GM19455 (cell line): ENCODE measurements around the gene PRMT7.

Experiments used
- ATAC-seq: cut with Tn5 transposase; IDR thresholded peaks from one replicate; pipeline ENCODE4 v1.9.1; 2021; ENCODE audit not compliant: unreplicated experiment

The PRMT7 gene

DNA sequence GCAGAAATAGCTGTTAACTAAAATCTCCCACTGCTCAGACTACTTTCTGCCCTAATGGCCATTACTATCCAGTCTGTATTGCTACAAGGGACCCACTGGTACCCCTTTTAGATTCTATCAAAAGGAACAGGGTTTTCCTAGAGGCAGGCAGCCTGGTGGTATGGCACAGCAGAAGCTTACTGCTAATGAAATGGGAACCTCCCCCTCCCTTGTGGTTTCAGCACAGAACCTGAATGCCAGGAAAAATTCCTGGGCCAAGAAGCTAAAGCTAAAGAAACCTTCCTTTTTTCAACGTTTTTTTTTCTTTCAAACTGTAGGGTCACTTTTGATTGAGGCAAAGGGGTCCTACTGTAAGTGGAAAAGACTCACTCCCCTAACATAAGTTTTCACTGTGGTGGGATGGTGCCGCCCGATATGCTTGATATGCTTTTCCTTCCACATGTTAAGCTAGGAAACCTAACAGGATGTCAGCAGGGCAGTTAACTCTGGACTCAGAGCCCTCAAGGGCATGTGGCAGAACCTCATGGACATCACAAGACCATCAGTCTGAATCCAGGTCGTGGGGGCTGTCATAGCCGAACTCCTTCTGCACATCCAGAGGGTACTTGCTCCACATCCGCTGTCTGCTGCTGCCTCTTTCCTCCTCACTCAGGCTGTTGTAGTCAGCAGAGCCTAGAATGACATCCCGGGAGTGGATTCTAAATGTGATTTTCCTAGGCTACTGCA lies 9.9 kb upstream of the PRMT7 start:
- ATAC-seq = no peak

DNA sequence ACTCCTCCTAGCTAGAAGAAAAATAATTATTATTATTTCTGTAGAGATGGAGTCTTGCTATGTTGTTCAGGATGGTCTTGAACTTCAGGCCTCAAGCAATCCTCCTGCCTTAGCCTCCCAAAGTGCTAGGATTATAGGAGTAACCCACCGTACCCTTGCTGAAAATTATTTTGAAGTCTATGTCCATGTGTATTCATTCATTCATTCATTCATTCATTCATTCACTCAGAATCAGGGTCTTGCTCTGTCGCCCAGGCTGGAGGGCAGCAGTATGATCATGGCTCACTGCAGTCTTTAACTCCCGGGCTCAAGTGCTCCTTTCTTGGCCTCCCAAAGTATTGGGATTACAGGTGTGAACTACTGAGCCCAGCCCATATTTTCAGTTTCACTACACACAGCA lies 4.2 kb upstream of the PRMT7 start:
- no peak for ATAC-seq

DNA sequence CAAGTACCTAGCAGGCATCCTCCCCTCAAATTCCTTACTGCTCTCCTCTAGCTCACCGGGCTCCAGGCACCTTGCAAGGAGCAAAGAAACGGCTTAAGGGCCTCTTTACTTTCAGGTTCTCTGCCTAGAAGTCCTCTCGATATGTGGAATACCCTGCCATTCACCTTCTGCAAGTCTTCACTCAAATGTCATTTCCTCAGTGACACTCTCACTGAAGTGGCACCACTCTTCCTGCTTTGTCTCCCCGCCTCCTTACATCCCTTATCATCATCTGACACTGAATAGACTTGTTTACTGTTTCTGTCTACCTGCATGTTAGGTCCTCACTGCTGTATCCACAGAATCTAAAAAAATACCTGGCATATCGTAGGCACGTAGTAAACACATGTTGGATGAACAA lies 1.0 kb upstream of the PRMT7 start:
- no peak for ATAC-seq

DNA sequence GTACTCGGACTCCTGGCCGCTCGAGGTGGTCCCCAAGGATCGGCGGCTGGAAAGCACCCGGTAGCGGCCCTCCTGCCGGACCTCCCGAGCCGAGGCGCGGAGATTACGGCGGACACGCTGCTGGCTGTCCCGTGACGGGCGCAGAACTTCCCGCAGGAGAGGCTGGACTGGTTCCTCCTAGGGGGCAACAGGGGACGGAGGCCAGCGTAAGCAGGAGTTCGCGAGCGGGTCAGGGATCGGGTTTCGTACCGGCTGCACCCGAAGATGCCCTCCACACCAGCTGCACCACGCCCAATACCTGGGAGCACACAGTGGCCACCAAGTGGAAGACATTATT lies 414 bp upstream of the PRMT7 start:
- peak; percentile 7 for ATAC-seq

DNA sequence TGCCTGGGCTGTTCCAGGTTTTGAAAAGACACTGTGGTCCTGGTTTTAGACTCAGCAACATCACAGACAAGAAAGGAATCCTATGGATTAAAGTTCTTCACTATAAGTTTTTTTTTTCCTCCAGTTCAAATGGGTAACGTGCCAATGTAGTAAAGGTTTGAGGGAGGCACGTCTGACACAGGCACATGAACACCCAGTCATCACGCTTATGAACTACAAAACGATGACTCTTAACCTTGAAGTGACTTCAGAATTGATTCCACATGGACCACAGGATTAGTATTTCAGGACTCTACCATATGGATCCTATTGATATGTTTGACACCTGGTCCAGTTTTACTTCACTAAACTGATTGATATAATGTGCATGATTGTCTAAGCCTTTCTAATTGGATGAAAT lies 2.3 kb downstream of the PRMT7 start:
- ATAC-seq = no peak

DNA sequence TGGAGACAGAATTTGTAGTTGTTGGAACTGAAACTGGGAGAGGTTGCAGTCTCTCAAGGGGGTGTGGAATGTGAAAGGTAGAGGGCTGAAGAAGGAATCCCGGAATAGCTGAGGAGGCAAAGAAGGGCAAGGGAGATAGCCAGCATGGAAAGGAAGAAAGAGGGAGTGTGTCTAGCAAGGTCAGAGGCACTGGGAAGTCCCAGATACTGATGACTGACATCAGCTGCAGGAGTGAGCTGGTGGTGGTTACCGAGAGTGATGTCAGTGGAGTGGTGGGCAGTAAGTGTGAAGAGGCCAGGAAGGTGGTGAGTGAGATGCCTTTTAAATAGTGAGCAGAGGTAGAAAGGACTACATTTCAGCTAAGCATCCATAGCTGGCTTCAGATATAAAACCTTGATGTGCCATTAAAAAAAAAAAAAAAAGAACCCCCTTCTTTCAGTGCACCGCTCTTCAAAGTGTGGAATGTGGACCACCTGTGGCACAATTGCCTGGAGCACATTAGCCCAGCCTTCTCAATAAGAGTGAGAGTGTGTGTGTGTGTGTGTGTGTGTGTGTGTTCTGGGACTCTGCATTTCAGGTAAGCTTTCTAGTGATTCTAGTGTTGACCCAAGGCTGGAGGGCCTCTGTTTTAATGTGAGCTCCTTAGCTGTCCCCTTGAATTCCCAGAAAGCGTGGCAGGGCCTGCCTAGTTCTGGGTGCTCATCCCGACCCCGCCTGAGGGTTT lies 8.5 kb downstream of the PRMT7 start:
- ATAC-seq = no peak

DNA sequence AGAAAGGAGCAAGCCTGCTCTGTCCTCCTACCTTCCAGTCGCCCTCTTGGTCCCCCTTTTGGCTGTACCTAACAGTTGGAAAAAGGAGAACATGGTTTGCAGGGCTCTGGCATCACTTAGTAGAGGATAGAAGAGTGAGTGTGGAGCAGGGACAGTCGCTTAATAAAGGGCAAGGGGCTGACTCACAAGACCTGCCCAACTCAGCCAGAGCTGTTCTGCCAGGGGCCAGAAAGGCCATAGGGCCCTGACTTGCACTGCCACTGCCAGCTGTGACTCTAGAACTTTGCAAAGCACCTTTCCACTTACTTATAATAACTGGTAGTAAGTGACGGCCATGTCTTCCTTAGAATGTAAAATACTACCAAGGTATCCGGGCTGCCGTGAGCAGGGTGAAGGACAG lies 13.5 kb downstream of the PRMT7 start:
- ATAC-seq = no peak

DNA sequence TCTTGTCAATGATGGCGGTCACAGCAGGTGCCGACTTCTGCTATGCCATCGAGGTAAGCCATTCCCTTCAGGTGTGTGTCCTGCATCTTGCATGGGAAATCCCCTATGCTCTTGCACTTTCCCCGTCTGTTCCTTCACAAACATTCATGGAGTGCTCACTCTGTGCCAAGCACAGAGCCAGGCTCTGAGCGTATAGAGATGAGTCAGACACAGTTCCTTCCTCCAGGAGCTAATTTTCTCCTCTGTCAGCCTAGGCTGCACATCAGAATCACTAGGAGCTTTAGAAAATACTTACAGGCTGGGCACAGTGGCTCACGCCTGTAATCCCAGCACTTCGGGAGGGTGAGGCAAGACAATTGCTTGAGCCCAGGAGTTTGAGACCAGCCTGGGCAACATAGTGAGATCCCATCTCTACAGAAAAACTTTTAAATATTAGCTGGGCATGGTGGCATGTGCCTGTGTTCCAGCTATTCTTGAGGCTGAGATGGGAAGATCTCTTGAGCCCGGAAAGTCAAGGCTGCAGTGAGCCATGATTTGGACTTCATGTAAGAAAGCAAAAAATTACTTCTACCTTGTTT lies 14.1 kb downstream of the PRMT7 start:
- no peak for ATAC-seq

DNA sequence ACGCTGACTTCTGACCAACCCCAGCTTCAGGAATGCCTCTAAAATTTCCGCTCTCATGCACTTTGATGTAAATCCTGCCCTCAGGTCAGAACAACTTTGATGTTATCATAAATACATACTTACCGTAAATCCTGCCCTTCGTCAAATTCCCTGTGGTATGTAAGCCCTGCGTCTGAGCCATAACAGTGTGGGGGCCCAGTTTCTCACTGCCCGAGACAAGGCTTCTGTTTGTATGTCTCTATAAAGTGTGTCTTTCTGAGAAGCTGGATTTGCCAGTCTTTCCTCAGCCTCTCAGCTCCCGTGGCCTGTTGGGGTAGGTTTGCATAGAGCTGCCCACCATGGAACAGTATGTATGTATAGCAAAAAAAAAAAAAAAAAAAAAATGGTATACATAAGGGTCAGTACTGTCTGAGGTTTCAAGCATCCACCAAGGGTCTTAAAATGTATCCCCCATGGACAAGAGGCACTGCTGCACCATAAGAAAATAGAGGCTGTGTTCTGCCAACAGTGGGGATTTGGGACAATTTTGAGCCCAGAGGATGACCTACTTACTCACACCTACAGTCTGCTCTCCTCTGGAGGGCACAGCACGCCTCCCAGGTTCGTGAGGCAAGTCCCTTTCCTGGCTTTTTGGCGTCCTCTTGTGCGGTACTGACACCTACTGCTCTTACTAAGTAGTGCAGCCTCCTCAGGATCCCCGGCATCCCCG lies 17.5 kb downstream of the PRMT7 start:
- no peak for ATAC-seq

DNA sequence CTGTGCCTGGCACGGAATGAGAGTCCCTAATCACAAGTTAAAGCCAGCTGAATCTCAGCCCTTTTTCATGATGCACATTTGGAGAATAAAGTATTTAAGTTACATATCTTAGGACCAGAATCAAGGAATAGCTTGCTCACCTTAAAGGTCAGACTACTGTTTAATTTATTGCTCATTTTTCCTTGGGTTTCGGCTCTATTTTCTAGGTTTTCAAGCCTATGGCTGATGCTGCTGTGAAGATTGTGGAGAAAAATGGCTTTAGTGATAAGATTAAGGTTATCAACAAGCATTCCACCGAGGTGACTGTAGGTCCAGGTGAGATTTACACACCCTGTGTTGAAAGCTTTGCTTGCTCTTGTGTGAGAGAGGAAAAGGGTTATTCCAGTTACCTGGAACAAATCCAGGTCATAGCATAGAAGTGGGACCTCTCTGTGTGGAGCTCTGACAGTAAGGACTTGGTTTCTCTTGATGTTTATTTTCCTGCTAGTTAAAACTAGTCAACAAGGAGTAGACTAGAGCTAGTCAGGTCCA lies 18.1 kb downstream of the PRMT7 start:
- no peak for ATAC-seq

DNA sequence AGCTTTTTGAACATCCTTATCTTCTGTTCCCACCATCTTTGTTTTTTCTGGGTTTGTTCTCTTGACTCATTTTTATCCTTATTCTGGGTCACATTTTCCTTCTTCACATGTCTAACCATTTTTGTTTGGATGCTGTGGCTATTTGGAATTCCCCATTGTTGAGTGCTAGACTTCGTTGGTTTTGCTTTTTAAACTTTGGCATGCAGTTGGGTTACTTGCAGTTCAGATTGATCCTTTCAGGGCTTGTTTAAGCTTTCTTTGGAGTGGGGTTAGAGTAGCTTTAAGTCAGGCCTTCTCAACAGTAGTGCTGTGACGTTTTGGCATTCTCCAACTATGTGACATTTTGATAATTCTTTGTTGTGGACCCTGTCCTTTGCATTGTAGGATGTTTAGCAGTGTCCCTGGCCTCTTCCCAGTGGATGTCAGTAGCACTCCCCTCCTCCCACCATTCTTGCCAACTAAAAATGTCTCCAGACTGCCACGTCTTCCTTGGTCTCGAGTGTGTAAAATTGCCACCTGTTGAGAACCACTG lies 21.1 kb downstream of the PRMT7 start:
- no peak for ATAC-seq

DNA sequence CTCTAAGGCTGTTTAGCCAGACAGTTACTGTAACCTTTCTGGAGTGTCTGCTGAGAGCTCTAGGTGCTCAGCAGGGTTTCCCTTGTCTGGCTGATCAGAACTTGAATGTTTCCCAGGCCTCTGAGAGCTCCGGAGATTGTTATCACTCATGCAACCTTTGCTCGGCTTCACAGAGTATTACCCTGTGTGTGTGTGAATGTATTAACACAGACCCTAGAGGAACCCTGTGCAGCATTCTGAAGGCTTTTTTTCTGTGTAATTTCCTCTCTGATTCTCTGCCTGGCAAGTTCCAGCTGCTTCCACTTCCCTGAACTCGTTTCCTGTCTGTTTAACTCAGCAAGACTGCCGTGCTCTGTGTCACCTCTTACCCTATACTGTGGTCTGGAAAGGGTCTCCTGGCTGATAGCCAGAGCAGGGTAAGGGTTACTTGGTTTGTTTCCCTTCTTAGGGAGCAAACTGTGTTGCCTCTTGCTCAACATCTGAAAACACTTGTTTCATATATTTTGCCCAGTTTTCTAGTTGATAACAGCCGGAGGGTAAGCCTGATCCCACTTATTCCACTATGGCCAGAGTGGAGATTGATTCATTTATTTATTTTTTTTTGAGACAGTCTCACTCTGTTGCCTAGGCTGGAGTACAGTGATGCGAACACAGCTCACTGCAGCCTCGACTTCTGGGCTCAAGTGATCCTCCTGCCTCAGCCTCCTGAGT lies 21.7 kb downstream of the PRMT7 start:
- ATAC-seq = no peak

DNA sequence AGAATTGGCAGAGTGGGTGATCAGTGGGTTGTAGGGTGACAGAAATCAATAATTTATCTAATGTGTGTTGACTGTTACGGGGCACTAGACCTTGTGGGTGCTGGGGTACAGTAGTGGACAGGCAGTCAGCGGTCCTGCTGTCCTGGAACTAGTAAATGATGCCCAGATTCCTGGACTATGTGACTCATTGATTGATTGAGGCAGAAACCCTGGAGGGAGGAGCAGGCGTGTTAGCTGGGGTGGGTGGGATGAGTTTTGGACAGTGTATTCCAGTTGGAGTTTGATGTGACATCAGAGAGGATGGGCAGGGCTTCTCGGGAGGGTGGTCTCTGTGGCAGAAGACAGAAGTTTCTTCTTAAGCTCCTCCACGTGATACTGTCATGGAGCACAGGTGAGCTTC lies 24.4 kb downstream of the PRMT7 start:
- ATAC-seq = no peak

DNA sequence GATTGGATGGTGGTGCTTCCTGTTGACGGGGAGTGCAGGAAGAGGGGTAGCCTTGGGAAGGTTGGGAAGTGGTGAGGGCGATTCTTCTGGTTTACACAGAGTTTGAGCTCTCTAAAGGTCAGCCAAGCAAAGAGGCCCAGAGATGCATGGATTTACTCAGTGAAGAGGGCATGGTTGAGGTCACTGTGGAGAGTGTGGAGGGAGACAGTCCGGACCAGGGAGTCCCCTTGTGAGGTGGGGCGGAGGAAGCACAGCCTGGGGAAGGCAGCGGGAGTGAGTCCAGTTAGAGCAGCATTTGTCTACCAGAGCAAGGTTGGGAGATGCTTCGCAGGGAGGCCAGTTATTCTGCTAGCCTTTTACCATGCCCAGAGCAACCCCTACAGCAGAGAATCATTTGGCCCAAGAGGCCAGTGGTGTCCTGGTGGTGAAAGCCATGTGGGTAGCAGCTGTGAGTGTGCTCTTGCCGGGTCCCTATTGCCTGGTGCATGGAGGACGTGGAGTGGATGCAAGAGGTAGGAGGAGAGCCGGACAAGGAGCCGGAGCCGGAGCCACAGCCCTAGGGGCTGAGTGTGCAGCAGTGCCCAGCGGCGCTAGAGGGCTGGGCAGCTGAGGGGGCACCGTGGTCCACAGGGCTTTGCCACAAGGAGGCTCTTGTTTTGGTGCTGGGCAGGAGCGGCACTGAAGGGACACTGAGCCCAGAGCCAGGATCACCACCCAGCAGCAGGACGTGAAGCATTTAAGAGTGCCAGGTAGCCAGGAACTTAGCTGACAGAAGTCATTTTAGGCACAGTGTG lies 27.7 kb downstream of the PRMT7 start:
- no peak for ATAC-seq

DNA sequence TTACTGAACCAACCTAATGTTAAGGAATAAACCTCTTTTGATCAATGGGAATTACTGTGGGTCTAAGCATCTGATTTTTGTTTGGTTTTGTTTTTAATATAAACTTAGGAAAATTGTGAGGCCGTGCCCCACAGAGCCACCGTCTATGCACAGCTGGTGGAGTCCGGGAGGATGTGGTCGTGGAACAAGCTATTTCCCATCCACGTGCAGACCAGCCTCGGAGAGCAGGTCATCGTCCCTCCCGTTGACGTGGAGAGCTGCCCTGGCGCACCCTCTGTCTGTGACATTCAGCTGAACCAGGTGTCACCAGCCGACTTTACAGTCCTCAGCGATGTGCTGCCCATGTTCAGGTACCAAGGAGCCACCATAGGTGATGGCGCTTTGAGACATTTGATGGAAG lies 28.4 kb downstream of the PRMT7 start:
- ATAC-seq = no peak

DNA sequence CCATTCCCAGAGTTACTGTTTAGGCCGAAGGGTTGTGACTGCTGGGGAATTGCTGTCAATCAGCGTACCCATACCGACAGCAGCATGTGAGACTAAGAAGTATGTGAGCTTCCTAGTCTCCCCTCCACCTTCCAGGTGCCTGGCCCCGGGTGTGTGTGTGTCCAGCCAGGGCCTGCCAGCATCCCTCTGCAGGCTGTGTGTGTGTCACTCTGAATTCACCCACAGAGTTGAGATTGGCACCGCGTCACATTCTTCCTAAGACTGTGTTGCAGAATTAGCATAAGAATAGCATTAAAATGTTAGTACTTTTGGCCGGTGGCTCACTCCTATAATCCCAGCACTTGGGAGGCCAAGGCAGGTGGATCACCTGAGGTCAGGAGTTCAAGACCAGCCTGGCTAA lies 31.8 kb downstream of the PRMT7 start:
- no peak for ATAC-seq

DNA sequence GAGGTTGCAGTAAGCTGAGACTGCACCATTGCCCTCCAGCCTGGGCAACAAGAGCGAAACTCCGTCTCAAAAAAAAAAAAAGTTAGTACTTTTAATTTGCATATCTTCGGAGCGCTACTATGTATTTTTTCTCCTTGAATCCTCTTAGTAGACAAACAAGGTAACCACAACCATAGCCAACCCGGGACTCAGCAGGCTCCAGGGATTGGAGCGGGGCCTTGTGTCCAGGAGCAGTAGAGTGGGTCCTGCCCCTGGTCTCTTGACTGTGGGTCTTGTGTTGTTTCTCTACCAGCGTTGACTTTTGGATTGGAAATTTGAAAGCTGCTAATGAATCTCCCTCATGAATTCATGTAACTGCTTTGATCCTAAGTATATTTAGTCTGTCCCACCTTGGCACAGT lies 32.3 kb downstream of the PRMT7 start:
- ATAC-seq = no peak

DNA sequence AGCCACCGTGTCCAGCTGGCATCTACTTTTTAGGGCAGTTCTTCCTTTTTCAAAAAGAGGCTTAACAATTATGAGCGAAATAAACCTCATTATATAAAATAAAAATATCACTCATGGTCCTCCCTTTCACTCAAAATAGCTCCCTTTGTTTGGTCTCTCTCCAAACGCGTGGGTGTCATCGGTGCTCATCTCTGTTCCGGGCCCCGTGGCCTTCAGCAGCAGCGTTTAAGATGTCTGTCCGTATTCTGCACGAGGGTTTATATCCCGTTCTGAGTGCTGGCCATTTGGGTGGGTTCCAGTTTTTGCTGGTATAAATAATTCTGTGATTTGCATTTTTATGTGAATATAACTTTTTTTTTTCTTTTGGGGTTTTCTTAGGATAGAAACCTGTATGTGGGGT lies 33.4 kb downstream of the PRMT7 start:
- ATAC-seq = no peak

DNA sequence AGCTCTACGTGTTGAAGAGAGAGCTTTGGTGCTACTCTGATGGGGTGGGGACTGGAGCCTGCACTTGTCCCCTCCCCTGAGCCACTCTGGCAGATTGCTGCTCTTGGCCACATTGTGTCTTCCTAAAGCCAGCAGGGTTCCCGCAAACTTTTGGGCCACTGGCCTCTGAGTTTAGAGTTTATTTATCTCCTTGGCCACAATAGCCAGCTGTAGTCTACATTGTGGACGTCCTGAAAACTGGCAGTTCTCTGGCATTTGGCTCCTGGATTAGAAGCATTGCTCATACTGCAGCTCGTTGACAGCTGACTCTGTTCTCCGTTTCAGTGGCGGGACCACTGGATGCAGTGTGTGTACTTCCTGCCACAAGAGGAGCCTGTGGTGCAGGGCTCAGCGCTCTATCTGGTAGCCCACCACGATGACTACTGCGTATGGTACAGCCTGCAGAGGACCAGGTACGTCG lies 34.6 kb downstream of the PRMT7 start:
- ATAC-seq = no peak
